Measurements from ENCODE around the gene RICTOR. TPM values are rescaled to one million over a fixed set of nuclear protein-coding genes. Genes with fewer than 3 reads are reported as not detected.

Gene RICTOR
- total and polyA plus RNA-seq, 2 of the 4 experiments (the other 2 are of a cell fraction), result 4.1 to 35.7 TPM

DNA sequence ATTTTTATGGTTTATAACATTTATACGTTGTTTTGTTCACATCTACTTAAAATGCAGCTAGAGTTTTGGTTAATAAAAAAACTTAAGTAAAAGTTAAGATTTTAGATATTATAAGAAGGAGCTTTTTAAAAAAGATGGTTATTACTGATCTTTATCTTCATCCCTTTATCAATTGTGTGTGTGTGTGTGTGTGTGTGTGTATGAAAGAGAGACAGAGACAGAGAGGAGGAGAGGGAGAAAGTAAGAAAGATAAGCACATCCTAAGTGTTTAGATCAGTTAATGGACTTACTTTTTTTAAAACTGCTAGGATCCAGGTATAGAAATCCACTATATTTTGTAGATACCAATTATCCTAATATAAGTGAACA, 45.8 kb upstream of the RICTOR start:
- no peak for DNase-seq
- Histone ChIP-seq H2BK15ac (ENCODE audit: low read depth, low read length) (peak overlapping the region; percentile 17; the same call in 1 of the 3 replicates), H3K9me3 (ENCODE audit: control insufficient read depth, insufficient read depth, low read length) (no peaks in the 10 kb centered on the region), H3K4me2 (ENCODE audit: low read depth, low read length) (no peak overlapping the region), H2AK9ac (replicated peaks; ENCODE audit: low read depth, low read length, poor library complexity) (no peak overlapping the region), H3K9ac (ENCODE audit: low read depth, low read length) (no peak overlapping the region), H3K27ac (ENCODE audit: insufficient read depth, low read length) (no peak overlapping the region), H2BK20ac (ENCODE audit: low read depth, low read length) (no peak overlapping the region), H2BK5ac (ENCODE audit: low read depth, low read length, poor library complexity, severe bottlenecking) (peak overlapping the region; percentile 70), H3K79me1 (ENCODE audit: low read depth in 1 of 2, low read length in 2 of 2) (no peaks in the 10 kb centered on the region), H4K20me1 (ENCODE audit: insufficient read depth, low read length) (no peaks in the 10 kb centered on the region), H2BK120ac (ENCODE audit: low read depth, low read length) (no peak overlapping the region), H2AFZ (replicated peaks; ENCODE audit: low read length, poor library complexity) (no peak overlapping the region), H4K8ac (ENCODE audit: low read depth in 2 of 2, low read length in 2 of 2) (no peak overlapping the region), H3K4me3 (ENCODE audit: insufficient read depth, low read depth, low read length) (no peak overlapping the region), H3K9me1 (ENCODE audit: insufficient read depth, low read length) (no peaks in the 10 kb centered on the region), H3K23ac (ENCODE audit: low read depth, low read length) (no peak overlapping the region), H3K18ac (ENCODE audit: low read depth, low read length) (no peak overlapping the region), H4K91ac (ENCODE audit: insufficient read depth, low read depth, low read length) (no peak overlapping the region), H3K36me3 (ENCODE audit: control insufficient read depth, insufficient read depth, low read length) (no peaks in the 10 kb centered on the region), H4K5ac (ENCODE audit: low read depth, low read length) (no peak overlapping the region), H3K27me3 (ENCODE audit: control insufficient read depth, insufficient read depth, low read length) (no peaks in the 10 kb centered on the region), H3K14ac (replicated peaks; ENCODE audit: low read depth, low read length) (no peak overlapping the region), H3K56ac (ENCODE audit: extremely low read depth, insufficient read depth, low read length) (no peak overlapping the region), H3K4ac (ENCODE audit: low read depth, low read length) (no peak overlapping the region; the same call in 1 of the 2 replicates), H3K4me1 (ENCODE audit: control insufficient read depth, insufficient read depth, low read length) (peaks cover 3% of the 10 kb centered on the region; the same call in 1 of the 2 replicates), H2AK5ac (ENCODE audit: low read depth, low read length) (no peak overlapping the region)
- CTCF ChIA-PET, result no interaction called here
- BruUV-seq (replicated peaks), result no TSS peak
- no peak for ATAC-seq (ENCODE audit: low read depth)
- TF ChIP-seq ELK1 (IDR thresholded peaks at IDR 0.05; ENCODE audit: borderline replicate concordance, low read depth, low read length) (no peak), BHLHE40 (IDR thresholded peaks at IDR 0.05; ENCODE audit: low read depth, low read length) (no peak), POLR2A (IDR thresholded peaks at IDR 0.05; ENCODE audit: low read depth, low read length) (no peak), MXI1 (IDR thresholded peaks at IDR 0.05; ENCODE audit: borderline replicate concordance, low read depth, low read length) (no peak), FOS (IDR thresholded peaks at IDR 0.05; ENCODE audit: low read depth, low read length) (no peak), CEBPB (IDR thresholded peaks at IDR 0.05; ENCODE audit: low read depth, low read length) (no peak), SMC3 (IDR thresholded peaks at IDR 0.05; ENCODE audit: low read depth, low read length) (no peak), NFE2L2 (IDR thresholded peaks at IDR 0.05; ENCODE audit: low read depth, low read length) (no peak), RAD21 (IDR thresholded peaks at IDR 0.05; ENCODE audit: low read length) (no peak), MAZ (IDR thresholded peaks at IDR 0.05; ENCODE audit: borderline replicate concordance, low read depth, low read length) (no peak), MAFK (IDR thresholded peaks at IDR 0.05; ENCODE audit: low read depth, low read length) (no peak), RCOR1 (IDR thresholded peaks at IDR 0.05; ENCODE audit: insufficient replicate concordance, low read length) (no peak), USF2 (IDR thresholded peaks at IDR 0.05; ENCODE audit: low read depth, low read length) (no peak), RFX5 (IDR thresholded peaks at IDR 0.05; ENCODE audit: low read depth, low read length) (no peak), CHD1 (IDR thresholded peaks at IDR 0.05; ENCODE audit: low read depth, low read length) (no peak)
- TF ChIP-seq, protein P1, sequence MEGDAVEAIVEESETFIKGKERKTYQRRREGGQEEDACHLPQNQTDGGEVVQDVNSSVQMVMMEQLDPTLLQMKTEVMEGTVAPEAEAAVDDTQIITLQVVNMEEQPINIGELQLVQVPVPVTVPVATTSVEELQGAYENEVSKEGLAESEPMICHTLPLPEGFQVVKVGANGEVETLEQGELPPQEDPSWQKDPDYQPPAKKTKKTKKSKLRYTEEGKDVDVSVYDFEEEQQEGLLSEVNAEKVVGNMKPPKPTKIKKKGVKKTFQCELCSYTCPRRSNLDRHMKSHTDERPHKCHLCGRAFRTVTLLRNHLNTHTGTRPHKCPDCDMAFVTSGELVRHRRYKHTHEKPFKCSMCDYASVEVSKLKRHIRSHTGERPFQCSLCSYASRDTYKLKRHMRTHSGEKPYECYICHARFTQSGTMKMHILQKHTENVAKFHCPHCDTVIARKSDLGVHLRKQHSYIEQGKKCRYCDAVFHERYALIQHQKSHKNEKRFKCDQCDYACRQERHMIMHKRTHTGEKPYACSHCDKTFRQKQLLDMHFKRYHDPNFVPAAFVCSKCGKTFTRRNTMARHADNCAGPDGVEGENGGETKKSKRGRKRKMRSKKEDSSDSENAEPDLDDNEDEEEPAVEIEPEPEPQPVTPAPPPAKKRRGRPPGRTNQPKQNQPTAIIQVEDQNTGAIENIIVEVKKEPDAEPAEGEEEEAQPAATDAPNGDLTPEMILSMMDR (conservative IDR thresholded peaks at IDR 0.05; ENCODE audit: low read depth, low read length), result no peak
- dilution Hi-C loops (cut with HindIII; ENCODE audit: low sequenced_read_pairs, unreplicated experiment), result no loop called here
- WGBS, 2 experiments (ENCODE audit: extremely low coverage in 2 of 2, insufficient read length in 1 of 2), result no CpG with 5 or more reads among the region's 1 CpG
- intact Hi-C loops (cut with micrococcal nuclease), result no loop called here
- in situ Hi-C loops (cut with MboI; ENCODE audit: low sequenced_read_pairs), result no loop called here
- POLR2A ChIA-PET (ENCODE audit: unreplicated experiment), result no interaction called here
